ENCODE results near the gene C5. TPM values are rescaled to one million over a fixed set of nuclear protein-coding genes. Genes with fewer than 3 reads are reported as not detected.

The C5 gene
- total and polyA plus RNA-seq, 12 donors = 1.4 to 7.9 (median 3.0) TPM

DNA sequence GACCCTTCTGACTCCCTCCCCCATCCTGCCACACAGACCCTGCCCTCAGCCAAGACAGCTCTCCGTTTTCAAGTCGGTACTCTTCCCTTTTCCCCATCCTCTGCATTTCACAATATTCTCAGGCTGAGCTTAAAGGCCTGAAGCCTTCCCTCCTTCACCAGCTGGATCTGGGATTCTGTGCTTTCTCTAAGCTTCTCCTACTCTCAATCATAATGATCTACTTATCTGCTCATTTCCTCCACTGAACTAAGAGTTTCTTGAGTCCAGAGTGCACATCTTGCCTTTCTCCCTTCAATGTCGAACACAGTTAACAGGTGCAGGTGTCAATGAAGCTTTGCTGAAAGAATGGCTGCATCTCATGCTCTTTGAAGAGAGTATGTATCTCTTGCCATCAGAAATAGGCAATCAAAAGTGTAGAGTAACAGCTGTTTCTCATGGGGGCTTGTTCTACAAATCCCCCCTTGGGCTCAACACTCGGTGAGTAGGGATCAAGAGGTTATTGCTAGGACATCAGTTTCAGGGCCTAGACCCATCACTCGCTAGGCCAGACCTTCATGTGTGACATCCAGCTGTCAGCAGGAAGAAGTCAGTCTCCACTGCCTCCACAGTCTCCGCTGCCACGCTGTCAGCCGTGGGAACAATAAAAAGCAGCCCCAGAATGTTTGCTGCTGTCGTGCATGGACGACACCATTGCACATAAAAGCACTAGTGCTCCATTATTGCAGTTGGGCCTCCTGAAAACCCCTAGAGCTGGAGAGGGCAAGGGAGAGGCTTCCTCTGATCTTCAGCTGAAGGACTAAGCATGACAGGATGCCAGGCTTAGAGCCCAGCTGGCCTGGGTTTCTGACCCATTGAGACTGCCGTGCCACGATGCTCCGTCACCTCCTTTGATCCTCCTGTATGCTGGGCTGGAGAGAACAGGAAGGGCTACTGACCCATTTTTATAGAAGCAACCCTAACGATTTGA lies 147.2 kb downstream of the C5 start:
- no peak for TF ChIP-seq CTCF (IDR thresholded peaks at IDR 0.05)
- no peak for TF ChIP-seq POLR2A (IDR thresholded peaks at IDR 0.05)
- no peak overlapping the region for H3K27ac ChIP-seq
- intact Hi-C loops (cut with DNase I) = no loop called here
- no peak for DNase-seq
- H3K27me3 ChIP-seq = no peaks in the 10 kb centered on the region
- H3K4me3 ChIP-seq = no peak overlapping the region
- no peaks in the 10 kb centered on the region for H3K9me3 ChIP-seq (replicated peaks in 1 of 3)
- H3K36me3 ChIP-seq (replicated peaks in 1 of 2) = peaks cover 0 to 5% of the 10 kb centered on the region in 2 donors
- WGBS, 4 donors = 81 to 87% (median 86%) methylated on average over 9 to 14 of the region's 14 CpGs
- no peaks in the 10 kb centered on the region for H3K4me1 ChIP-seq (replicated peaks in 1 of 2)

Other genes with a start within 250 kb of the C5 start
- 10 to 100 TPM; 29.3 to 78.8 (median 47.5) TPM for gene PSMD5, start 207.4 kb downstream of the C5 start, total RNA-seq
- gene PSMD5, start 207.4 kb downstream of the C5 start, polyA plus RNA-seq = 10 to 100 TPM; 15.6 to 57.1 (median 16.1) TPM
- gene PHF19, start 173.1 kb downstream of the C5 start, total RNA-seq = 10 to 100 TPM; 17.2 to 61.8 (median 26.6) TPM
- gene PHF19, start 173.1 kb downstream of the C5 start, polyA plus RNA-seq = 10 to 100 TPM; 13.6 to 39.7 (median 29.7) TPM
- gene TRAF1, start 123.5 kb downstream of the C5 start, total RNA-seq = 10 to 100 TPM in 2 of 9 donors, 1 to 10 TPM in 7; 1.6 to 11.7 (median 6.7) TPM
- gene TRAF1, start 123.5 kb downstream of the C5 start, polyA plus RNA-seq = 10 to 100 TPM in 2 of 3 donors, 1 to 10 TPM in 1; 2.4 to 42.7 (median 30.3) TPM
- gene CNTRL, start 24.7 kb upstream of the C5 start, total RNA-seq = 10 to 100 TPM in 5 of 9 donors, 1 to 10 TPM in 4; 7.6 to 19.1 (median 10.3) TPM
- gene CNTRL, start 24.7 kb upstream of the C5 start, polyA plus RNA-seq = 10 to 100 TPM in 1 of 3 donors, 1 to 10 TPM in 2; 7.4 to 12.8 (median 8.8) TPM
- 10 to 100 TPM; 23.8 to 93.2 (median 44.8) TPM for gene RAB14, start 151.6 kb upstream of the C5 start, total RNA-seq
- gene RAB14, start 151.6 kb upstream of the C5 start, polyA plus RNA-seq = 100 to 1,000 TPM in 1 of 3 donors, 10 to 100 TPM in 2; 16.5 to 108 (median 21.7) TPM
- gene GSN, start 217.9 kb upstream of the C5 start, total RNA-seq = 100 to 1,000 TPM; 143 to 735 (median 308) TPM
- gene GSN, start 217.9 kb upstream of the C5 start, polyA plus RNA-seq = 100 to 1,000 TPM in 2 of 3 donors, 10 to 100 TPM in 1; 78.5 to 432 (median 180) TPM

All from adrenal gland (tissue), 12 donors.